ENCODE results near the gene XPO1.

DNA sequence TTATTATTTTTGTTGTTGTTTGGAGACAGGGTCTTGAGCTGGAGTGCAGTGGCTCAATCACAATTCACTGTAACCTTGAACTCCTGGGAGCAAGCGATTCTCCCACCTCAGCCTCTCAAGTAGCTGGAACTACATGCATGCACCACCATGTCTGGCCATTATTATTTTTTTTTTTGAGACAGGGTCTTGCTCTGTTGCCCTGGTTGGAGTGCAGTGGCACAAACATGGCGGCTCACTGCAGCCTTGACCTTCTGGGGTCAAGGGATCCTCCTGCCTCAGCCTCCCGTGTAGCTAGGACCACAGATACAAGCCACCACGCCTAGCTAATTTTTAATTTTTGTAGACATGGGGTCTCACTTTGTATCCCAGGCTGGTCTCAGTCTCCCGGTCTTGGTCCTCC is 20.0 kb upstream of the XPO1 start:
- TF ChIP-seq CTCF (IDR thresholded peaks at IDR 0.05 in 8 of 11, conservative IDR thresholded peaks at IDR 0.05 in 3 of 11) = no peak
- TF ChIP-seq POLR2A (IDR thresholded peaks at IDR 0.05) = no peak
- no peak for TF ChIP-seq POLR2AphosphoS5 (IDR thresholded peaks at IDR 0.05)
